ENCODE data around the gene ICA1. TPM values are rescaled to one million over a fixed set of nuclear protein-coding genes. Genes with fewer than 3 reads are reported as not detected.
"Not testable (repeated sequence)": the region's sequence is repeated elsewhere in the genome, so short reads cannot be mapped to it uniquely, and the experiment has no call there.

The ICA1 gene
- total RNA-seq (2014; rRNA removed; shearing (Covaris generic)) = not detected in 2 replicates

GRCh38 chr7:8261711-8262695 lies at the start of gene ICA1:
Gene ICA1 (minus strand): TSS chr7:8262167. CDS start chr7:8235926, 26,241 bp downstream.
- peak; percentile 8 for DNase-seq (ENCODE audit: low read depth)

GRCh38 chr7:8310876-8311275 lies 48.9 kb upstream of the ICA1 start:
- DNase-seq (ENCODE audit: low read depth) = no peak

GRCh38 chr7:8305625-8306388 lies 43.8 kb upstream of the ICA1 start:
- peak; percentile 13 for DNase-seq (ENCODE audit: low read depth)

GRCh38 chr7:8305104-8305503 lies 43.1 kb upstream of the ICA1 start:
- no peak for DNase-seq (ENCODE audit: low read depth)

- DNase-seq (ENCODE audit: low read depth) = no peak
Measured at GRCh38 chr7:8303904-8304528, 42.0 kb upstream of the ICA1 start.

- not testable (repeated sequence) for DNase-seq (ENCODE audit: low read depth)
Measured at GRCh38 chr7:8297023-8297422, 35.1 kb upstream of the ICA1 start.

- DNase-seq (ENCODE audit: low read depth) = no peak
Measured at GRCh38 chr7:8296362-8296659, 34.3 kb upstream of the ICA1 start.

- peak; percentile 78 for DNase-seq (ENCODE audit: low read depth)
Measured at GRCh38 chr7:8295638-8296361, 33.8 kb upstream of the ICA1 start.

- no peak for DNase-seq (ENCODE audit: low read depth)
Measured at GRCh38 chr7:8291397-8292141, 29.6 kb upstream of the ICA1 start.

GRCh38 chr7:8290645-8291308 lies 28.8 kb upstream of the ICA1 start:
- DNase-seq (ENCODE audit: low read depth) = peak; percentile 13

- no peak for DNase-seq (ENCODE audit: low read depth)
Measured at GRCh38 chr7:8286118-8286517, 24.2 kb upstream of the ICA1 start.

- DNase-seq (ENCODE audit: low read depth) = no peak
Measured at GRCh38 chr7:8285155-8285554, 23.2 kb upstream of the ICA1 start.

GRCh38 chr7:8284606-8285005 lies 22.6 kb upstream of the ICA1 start:
- DNase-seq (ENCODE audit: low read depth) = no peak

GRCh38 chr7:8283968-8284367 lies 22.0 kb upstream of the ICA1 start:
- DNase-seq (ENCODE audit: low read depth) = no peak

GRCh38 chr7:8282871-8283270 lies 20.9 kb upstream of the ICA1 start:
- no peak for DNase-seq (ENCODE audit: low read depth)

- no peak for DNase-seq (ENCODE audit: low read depth)
Measured at GRCh38 chr7:8282162-8282561, 20.2 kb upstream of the ICA1 start.

- DNase-seq (ENCODE audit: low read depth) = no peak
Measured at GRCh38 chr7:8278183-8278582, 16.2 kb upstream of the ICA1 start.

- no peak for DNase-seq (ENCODE audit: low read depth)
Measured at GRCh38 chr7:8277394-8277982, 15.5 kb upstream of the ICA1 start.

GRCh38 chr7:8274589-8274988 lies 12.6 kb upstream of the ICA1 start:
- no peak for DNase-seq (ENCODE audit: low read depth)

- DNase-seq (ENCODE audit: low read depth) = no peak
Measured at GRCh38 chr7:8271960-8272359, 10.0 kb upstream of the ICA1 start.

All from M059J (cell line).